H1 (cell line): ENCODE measurements around the gene JADE1. TPM values are rescaled to one million over a fixed set of nuclear protein-coding genes. Genes with fewer than 3 reads are reported as not detected.

Experiments
- HDAC6 ChIP-seq: IDR thresholded peaks from one replicate; pipeline ENCODE4 v1.7.1; 2012; ENCODE audit warnings: low read depth, mild to moderate bottlenecking, inconsistent platforms, low read length, moderate library complexity
- POLR2AphosphoS5 ChIP-seq: IDR thresholded peaks from 2 replicates; pipeline ENCODE4 v1.6.1; 2011; ENCODE audit warnings: low read depth, low read length
- USF2 ChIP-seq: IDR thresholded peaks from 2 replicates; pipeline ENCODE4 v1.6.1; 2011; ENCODE audit warnings: low read length, improper control_type of control experiment
- polyA plus RNA-seq, 7 experiments: library from polyadenylated mRNA; depleted of rRNA in 3 of 7; stranded (reverse) in 5 of 7; unstranded in 2 of 7; fragments of >200 nt in 5 of 7; fragments of 200-250 nt in 2 of 7; gene quantifications; 1 replicate in 5 of 7; 2 replicates in 1 of 7; 4 replicates in 1 of 7; pipeline versions ENCODE4 v1.2.1 to v1.2.3, GENCODE V29; 2011 to 2013; ENCODE audit warnings: missing spikeins in 2 of 7, mixed read lengths in 2 of 7
- total RNA-seq: library from RNA; stranded (reverse); fragmentation: NEBNext Ultra II Directional; extraction: Animal tissue kit (Norgen Biotek cat#: 25700); gene quantifications from 2 replicates; pipeline ENCODE4 v1.2.1, GENCODE V29; 2021

Gene JADE1
- total and polyA plus RNA-seq, 2 of the 8 experiments (the other 6 are each of a cell fraction or from before 2014, with no cell fraction given) = 37.7 to 213 TPM

GRCh38 chr4:128782875-128783614, 26.5 kb upstream of the JADE1 start (continued):
- no peak for TF ChIP-seq POLR2AphosphoS5
- no peak for TF ChIP-seq USF2
- no peak for TF ChIP-seq HDAC6
